GM18499 (cell line): ENCODE measurements around the gene CIDEB.

Experiments
- ATAC-seq: cut with Tn5 transposase; IDR thresholded peaks from one replicate; pipeline ENCODE4 v1.9.1; 2021; ENCODE audit warnings: moderate number of reproducible peaks; ENCODE audit not compliant: insufficient read depth, unreplicated experiment

Gene CIDEB

GRCh38 chr14:24293525-24293924, 14.3 kb downstream of the CIDEB start:
- ATAC-seq: no peak

DNA sequence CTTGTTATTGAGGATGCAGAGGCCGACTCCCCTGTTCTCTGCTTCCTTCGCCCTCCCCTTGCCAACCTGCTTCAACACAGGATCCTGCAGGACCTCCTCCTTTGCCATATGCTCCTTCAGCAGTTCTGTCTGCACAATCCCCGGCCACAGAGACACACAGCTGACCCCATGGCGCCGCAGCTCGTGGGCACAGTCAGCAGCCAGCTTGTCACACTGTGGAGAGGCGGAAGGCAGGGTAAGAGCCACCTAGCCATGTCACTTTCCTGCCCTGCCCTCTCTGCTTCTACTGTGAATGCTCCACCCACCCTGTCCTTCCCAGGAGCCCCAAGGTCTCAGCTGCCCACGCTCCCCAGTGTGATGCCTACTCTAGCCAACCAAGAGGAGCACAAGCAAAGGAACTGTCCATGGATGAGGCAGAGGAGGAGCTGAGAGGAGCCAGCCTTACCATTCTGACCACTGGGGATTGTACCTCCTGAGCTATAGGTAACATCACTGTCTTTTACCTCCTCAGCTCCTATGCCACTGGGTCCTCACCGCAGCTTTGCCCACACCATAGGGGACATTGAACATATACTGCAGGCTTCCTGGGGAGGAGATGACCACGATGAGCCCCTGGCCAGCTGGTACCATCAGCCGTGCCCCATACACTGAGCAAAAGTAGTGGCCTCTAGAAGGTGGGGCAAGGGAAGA, 15.5 kb downstream of the CIDEB start:
- no peak for ATAC-seq

GRCh38 chr14:24291446-24292117, 16.2 kb downstream of the CIDEB start:
- no peak for ATAC-seq

DNA sequence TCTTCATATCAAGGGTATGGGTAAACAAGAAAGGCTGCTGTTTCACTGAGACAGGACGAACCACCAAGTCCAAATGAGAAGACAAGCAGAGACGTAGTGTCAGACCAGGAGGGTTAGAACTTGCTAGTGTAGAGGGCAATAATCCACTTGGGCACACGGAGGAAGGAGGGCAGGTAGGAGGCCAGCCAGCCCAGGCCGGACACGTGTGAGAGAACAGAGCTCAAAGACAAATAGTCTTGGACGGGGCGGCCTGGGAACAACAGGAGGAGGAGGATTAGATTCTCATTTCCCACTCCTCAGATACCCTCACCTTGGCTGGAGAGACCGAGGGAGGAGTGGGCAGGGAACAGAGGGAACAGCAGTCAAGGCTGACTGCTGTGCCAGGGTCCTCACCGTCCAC, 17.0 kb downstream of the CIDEB start:
- no peak for ATAC-seq

DNA sequence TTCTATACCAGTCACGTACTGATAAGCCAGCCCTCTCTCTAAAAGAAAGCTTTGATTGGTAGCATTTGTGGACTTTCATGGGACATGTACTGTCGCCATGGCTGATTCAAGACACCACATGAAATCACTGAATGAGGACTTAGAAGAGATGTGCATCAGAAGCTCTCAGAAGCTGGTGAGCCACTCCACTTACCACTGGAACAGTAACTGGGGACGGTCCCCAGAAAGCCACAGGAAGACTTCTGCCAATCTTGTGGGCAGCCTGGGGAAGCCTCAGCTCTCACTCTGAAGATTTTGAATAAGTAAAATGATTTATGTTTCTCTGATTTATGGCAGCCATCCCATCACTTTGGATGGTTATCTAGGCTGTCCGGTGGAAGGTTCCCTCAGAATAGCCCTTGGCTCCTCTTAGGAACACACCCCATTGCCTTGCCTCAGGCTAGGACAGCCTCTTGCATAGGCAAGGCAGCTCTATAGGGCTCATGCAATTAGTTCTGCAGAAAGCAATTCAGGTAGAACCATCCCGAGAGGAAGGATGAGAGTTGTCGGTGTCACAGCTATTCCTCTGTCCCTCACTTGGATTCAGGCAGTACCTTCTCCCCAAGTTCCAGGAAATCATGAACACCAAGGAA, 18.0 kb downstream of the CIDEB start:
- ATAC-seq: no peak

GRCh38 chr14:24286996-24287395, 20.8 kb downstream of the CIDEB start:
- ATAC-seq: no peak

DNA sequence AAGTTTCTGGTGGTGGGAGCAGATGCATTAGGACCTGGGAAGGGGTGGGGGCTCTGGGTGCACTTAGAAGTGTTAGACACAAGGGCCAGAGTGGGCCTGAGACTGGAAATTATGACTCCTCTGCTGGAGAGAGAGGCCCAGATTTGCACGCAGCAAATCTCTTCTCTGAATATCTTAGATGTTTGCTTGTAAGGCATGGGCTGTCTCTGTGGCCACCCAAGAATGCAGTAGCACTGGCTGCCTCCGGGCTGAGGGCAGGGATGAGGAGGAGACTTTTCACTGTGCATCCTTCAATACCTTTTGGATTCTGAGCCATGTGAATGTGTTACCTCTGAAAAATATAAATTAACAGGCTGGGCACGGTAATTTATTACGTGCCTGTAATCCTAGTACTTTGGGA, 22.4 kb downstream of the CIDEB start:
- ATAC-seq: no peak

DNA sequence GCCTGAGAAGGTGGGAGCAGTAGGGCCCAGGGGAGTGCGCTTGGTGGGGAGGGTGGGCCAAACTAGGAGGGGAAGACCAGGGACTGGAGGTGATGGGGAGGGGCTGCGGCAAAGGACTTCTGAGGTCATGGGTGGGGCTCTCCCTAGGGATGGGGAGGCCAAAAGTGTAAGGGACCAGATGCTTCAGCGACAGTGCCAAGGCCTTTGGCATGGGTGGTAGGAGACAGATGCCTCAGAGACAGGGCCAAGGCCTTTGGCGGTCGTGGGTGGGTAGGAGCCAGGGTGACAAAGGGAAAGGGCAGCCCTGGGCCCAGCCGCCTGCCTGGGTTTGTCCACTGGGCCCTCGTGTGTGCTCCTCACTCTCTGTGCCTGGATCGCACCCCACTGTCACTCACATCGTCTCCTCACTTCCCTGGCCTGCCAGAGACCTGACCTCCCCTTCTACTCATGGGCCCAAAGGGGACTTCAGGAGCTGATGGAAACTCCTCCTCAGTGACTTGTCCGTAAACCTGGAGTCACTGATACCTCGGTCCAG, 23.2 kb downstream of the CIDEB start:
- no peak for ATAC-seq

DNA sequence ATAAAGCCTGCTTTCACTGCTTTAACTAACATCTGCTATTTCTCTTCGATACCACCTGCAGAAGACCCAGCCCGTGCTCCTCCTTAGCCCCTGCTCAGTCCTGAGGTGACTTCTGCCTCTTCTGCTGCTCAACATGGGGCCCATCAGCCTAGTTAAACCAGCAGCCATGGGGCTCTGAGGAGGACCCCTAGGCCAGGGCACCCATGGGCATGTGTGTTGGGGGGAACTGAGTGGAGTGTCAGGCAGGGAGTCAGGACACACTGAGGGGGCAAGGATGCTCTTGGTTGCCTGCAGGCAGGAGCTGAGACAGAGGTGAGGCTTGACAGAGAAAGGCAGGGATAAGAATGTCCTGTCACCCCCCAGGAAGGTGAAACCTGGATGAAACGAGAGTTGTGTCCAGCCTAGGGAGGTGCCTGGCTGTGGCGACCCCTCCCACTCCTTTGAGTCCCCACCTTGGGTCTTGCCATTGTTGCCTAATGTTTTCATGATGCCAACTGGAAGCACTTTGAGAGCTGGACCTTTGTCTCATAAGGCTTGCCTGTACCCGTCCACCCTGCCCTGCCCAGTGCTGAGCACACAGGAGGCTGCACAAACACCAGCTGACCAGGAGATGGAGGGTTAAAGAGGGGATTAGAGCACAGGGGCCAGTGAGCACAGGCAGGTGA, 23.8 kb downstream of the CIDEB start:
- ATAC-seq: no peak

DNA sequence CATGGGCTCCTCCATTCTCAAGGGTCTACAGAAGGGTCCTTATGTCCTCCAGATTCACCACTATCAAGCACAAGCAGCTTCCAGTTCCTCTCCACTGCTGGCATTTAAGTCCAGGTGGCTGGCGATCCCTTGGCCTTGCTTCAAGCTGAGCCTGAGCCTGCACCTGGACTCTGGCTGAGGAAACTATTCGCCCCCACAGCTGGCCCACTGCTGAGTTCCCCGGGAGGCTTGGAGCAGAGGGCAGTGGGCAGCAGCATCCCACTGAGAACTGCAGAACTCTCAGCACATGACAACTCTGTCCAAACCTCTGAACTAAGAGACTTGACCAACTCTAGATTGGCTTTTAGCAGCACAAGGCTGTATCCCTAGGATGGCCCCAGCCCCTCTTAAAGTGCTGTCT, 25.0 kb downstream of the CIDEB start:
- ATAC-seq: no peak

GRCh38 chr14:24281636-24282035, 26.1 kb downstream of the CIDEB start:
- no peak for ATAC-seq

- no peak for ATAC-seq
These were observed 26.8 kb downstream of the CIDEB start for GRCh38 chr14:24280797-24281460.

DNA sequence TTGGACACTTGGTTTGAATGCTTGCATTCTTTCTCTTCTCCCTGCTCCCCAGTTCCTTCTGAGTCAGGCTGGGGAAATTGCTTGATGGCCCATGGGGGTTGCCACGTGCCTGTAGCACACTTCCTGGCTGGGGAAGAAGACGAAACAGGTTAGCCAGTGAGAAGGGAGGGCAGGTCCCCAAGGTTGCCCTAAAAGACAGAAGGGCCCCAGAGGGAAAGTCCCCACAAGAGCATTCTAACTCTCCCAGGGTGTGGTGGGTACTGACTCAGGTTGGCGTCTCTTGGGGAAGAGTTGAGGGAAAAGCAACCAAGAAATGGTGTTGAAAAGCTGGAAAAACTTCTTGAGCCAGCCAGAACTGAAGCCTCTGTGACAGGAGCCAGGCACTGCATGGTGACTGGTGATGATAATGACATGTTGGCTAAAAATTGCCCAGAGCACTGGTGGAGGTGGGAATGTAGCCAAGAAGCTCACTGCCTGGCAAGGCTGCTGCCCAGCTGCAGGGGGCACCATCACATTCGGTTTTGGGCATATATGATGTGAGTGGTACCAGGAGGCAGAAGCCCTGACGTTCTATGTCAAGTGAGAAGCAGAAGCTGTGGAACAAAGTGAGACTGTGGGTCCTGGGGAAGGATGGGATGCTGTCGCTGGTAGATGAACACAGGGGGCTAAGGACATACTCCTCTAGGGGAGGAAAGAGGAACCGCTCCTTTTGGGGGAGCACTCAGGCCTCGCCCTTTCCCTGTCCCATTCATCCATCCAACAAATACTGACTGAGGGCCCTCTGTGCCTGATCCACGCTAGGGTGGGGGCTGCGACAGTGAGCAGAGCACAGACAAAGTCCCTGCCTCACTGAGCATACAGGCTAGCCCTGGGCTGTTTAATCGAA, 28.2 kb downstream of the CIDEB start:
- no peak for ATAC-seq

- no peak for ATAC-seq
These were observed 29.4 kb downstream of the CIDEB start for GRCh38 chr14:24278424-24278823.

DNA sequence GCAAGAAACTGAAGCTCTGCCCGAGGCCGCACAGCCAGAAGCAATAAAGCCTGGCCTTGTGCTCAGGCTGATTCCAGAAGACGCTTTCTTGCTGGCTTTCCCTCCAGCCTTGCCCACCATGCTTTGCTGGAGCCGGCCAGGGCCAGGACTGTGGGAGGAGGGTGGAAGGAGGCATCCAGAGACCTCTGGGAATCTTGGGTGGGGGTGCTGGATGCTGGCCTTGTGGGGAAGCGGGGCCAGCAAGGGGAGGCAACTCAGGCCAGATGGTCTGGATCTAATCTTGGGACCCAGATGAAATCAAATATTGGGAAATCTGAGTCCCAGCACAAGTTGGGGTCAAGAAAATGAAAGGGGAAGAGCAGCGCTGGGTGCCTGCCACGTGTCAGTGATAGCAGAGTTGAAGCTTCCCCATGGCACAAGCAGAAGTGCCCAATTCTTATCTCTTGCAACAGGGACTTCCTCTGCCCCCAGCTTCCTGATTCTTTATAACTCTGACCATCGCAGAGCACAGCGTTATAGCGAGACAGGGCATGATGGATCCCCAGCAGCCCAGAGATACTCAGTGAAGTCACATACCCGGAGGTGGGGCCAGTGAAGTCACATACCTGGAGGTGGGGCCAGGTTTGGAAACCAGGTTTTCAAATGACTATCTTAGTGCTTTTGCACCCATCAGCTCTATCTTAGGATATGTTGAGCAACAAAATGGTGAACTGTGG, 30.0 kb downstream of the CIDEB start:
- no peak for ATAC-seq

DNA sequence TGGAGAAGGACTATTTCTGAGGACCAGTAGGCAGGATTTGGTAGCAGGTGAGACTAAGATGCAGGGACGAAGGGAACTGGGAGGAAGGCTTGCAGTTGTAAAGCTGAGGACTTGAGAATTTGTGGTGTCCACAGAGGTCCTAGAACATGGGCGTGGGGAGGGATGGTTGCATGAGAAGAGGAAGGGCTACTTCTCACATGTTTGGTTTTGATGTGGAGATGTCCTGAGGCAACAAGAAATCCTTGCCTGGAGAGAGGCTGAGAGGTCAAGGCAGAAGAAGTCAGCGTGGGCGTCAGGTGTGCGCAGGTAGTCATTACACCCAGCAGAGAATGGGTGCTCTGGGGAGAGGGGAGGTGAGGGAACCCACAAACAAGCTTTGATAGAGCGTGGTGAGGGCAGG, 30.7 kb downstream of the CIDEB start:
- ATAC-seq: no peak

- ATAC-seq: peak; percentile 53
These were observed 33.7 kb downstream of the CIDEB start for GRCh38 chr14:24274101-24274543.

DNA sequence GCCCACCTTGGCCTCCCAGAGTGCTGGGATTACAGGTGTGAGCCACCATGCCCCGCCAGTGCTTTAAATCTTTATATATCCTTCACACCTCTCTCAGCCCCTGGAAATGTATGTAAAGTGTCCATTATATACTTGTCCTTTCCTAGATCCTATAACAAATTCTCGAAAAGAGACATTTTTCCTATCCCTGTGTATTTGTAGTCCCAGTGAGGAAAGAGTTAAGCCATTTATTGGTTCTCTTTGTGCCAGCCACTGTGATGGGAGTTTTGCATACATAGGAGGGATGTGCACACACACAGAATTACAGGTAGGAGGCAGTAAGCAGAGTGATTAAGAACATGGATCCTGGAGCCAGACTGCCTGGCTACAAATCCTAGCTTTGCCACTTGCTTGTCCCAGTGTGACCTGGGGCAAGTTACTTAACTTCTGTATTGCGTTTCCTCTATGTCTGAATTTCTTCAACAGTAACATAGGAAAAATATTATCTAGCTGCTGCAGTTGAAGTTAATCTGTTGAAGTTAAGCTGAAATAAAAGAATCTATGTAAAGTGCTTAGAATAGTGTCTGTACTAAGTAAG, 34.3 kb downstream of the CIDEB start:
- no peak for ATAC-seq
